SK-N-DZ (cell line): ENCODE measurements around the gene MED14. TPM values are rescaled to one million over a fixed set of nuclear protein-coding genes. Genes with fewer than 3 reads are reported as not detected.
"Not testable (repeated sequence)": the region's sequence is repeated elsewhere in the genome, so short reads cannot be mapped to it uniquely, and the experiment has no call there.

Source experiments
- DNase-seq: peaks from one replicate; pipeline ENCODE4 v3.0.0-alpha.2; 2015; ENCODE audit warnings: low spot score
- polyA plus RNA-seq, 2 experiments: library from polyadenylated mRNA; depleted of rRNA; stranded (reverse); fragments of >200 nt; gene quantifications; 2 replicates each; pipeline ENCODE4 v1.2.3, GENCODE V29; 2014

MED14 gene
- polyA plus RNA-seq (2014; cell fraction: cytosol; rRNA removed), result 13.7 and 15.5 TPM in 2 replicates
- 19.4 and 34.9 TPM in 2 replicates for polyA plus RNA-seq (2014; cell fraction: nucleus; rRNA removed)

- peak; percentile 90 for DNase-seq
Measured at GRCh38 chrX:40735325-40736169, at the start of gene MED14. Gene MED14, minus strand, starts transcription at chrX:40735542. Its CDS starts 130 bp downstream, at chrX:40735412.

- no peak for DNase-seq
Measured at GRCh38 chrX:40784516-40785151, 49.3 kb upstream of the MED14 start.

- DNase-seq, result not testable (repeated sequence)
Measured at GRCh38 chrX:40782644-40783259, 47.4 kb upstream of the MED14 start.

- DNase-seq, result no peak
Measured at GRCh38 chrX:40780951-40781350, 45.6 kb upstream of the MED14 start.

GRCh38 chrX:40780082-40780481 lies 44.7 kb upstream of the MED14 start:
- no peak for DNase-seq

- DNase-seq, result no peak
Measured at GRCh38 chrX:40778861-40779575, 43.7 kb upstream of the MED14 start.

GRCh38 chrX:40773809-40774208 lies 38.5 kb upstream of the MED14 start:
- DNase-seq, result no peak

- no peak for DNase-seq
Measured at GRCh38 chrX:40773188-40773587, 37.8 kb upstream of the MED14 start.

- no peak for DNase-seq
Measured at GRCh38 chrX:40772290-40772689, 36.9 kb upstream of the MED14 start.

GRCh38 chrX:40761762-40762161 lies 26.4 kb upstream of the MED14 start:
- DNase-seq, result no peak

GRCh38 chrX:40759374-40759773 lies 24.0 kb upstream of the MED14 start:
- DNase-seq, result no peak

GRCh38 chrX:40757058-40757457 lies 21.7 kb upstream of the MED14 start:
- no peak for DNase-seq

GRCh38 chrX:40755291-40756249 lies 20.2 kb upstream of the MED14 start:
- no peak for DNase-seq

- no peak for DNase-seq
Measured at GRCh38 chrX:40749681-40750494, 14.5 kb upstream of the MED14 start.

GRCh38 chrX:40748977-40749376 lies 13.6 kb upstream of the MED14 start:
- DNase-seq, result no peak

- peak; percentile 8 for DNase-seq
Measured at GRCh38 chrX:40746521-40746920, 11.2 kb upstream of the MED14 start.

GRCh38 chrX:40736170-40736505 lies 796 bp upstream of the MED14 start:
- no peak for DNase-seq

- DNase-seq, result no peak
Measured at GRCh38 chrX:40734971-40735324, 394 bp downstream of the MED14 start.

- DNase-seq, result no peak
Measured at GRCh38 chrX:40733706-40734105, 1.6 kb downstream of the MED14 start.

- not testable (repeated sequence) for DNase-seq
Measured at GRCh38 chrX:40732499-40732898, 2.8 kb downstream of the MED14 start.
